ENCODE measurements around the gene NHLRC2. TPM values are rescaled to one million over a fixed set of nuclear protein-coding genes. Genes with fewer than 3 reads are reported as not detected.
"Not testable (repeated sequence)": the region's sequence is repeated elsewhere in the genome, so short reads cannot be mapped to it uniquely, and the experiment has no call there.

NHLRC2 gene, protein sequence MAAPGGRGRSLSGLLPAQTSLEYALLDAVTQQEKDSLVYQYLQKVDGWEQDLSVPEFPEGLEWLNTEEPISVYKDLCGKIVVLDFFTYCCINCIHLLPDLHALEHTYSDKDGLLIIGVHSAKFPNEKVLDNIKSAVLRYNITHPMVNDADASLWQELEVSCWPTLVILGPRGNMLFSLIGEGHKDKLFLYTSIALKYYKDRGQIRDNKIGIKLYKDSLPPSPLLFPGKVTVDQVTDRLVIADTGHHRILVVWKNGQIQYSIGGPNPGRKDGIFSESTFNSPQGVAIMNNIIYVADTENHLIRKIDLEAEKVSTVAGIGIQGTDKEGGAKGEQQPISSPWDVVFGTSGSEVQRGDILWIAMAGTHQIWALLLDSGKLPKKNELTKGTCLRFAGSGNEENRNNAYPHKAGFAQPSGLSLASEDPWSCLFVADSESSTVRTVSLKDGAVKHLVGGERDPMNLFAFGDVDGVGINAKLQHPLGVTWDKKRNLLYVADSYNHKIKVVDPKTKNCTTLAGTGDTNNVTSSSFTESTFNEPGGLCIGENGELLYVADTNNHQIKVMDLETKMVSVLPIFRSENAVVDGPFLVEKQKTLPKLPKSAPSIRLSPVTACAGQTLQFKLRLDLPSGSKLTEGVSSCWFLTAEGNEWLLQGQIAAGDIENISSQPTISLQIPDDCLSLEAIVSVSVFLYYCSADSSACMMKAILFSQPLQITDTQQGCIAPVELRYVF
- 10 to 100 TPM; 19.9 to 23.5 (median 20.8) TPM for total RNA-seq

DNA sequence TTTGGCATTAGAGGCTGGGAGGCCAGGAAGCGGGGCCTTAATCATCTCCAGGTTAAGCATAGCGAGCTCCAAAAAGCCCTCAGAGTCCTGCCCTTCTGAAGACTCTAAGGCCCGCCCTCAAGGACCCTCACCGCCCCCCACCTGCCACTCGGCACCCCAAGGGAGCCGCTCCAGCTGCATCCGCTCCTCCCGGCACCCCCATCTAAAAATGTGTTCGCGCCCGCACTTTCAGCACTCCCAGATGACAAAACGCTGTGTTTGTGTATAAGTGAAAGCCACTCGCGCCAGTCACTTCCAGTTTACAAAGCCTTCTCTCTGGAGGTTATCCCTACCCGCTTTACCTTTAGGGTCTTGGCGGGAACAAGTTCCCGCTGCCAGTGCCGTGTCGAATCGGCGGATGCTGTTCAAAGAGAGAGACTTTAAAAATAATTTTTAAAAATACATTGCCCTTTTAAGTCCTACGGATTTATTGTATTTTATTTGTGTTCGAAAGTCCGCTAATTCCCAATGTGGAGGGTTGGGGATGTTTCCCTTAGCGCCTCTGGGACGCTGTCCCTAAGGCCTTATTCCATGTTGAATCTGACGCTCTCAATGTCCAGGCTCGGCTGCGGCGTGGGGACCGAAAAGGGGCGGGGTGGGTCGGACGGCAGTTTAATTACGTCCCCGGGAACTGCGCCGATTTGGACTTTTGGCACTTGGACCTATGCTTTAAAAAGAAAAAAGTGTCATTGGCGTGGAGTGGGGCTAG lies at the start of gene NHLRC2, which contains the start of gene DCLRE1A:
TSS of gene NHLRC2 (plus strand) at position 649 of the 748 bp plus-strand sequence. CDS start 212 bp downstream, outside the sequence.
TSS of gene DCLRE1A (minus strand) at position 70 of the 748 bp plus-strand sequence. CDS start 900 bp downstream, outside the sequence.
- Mint-ChIP-seq H3K27me3 (ENCODE audit: low read depth) (no peaks in the 10 kb centered on the region), H3K36me3 (ENCODE audit: insufficient read depth) (peaks cover 10% of the 10 kb centered on the region), H3K9me3 (no peaks in the 10 kb centered on the region), H3K4me3 (peak within 1 kb of the TSS; percentile 98), H3K4me1 (ENCODE audit: low read depth) (peaks cover 45% of the 10 kb centered on the region)
- ATAC-seq: peak; percentile 65 to 75
- peak; percentile 51 for DNase-seq

DNA sequence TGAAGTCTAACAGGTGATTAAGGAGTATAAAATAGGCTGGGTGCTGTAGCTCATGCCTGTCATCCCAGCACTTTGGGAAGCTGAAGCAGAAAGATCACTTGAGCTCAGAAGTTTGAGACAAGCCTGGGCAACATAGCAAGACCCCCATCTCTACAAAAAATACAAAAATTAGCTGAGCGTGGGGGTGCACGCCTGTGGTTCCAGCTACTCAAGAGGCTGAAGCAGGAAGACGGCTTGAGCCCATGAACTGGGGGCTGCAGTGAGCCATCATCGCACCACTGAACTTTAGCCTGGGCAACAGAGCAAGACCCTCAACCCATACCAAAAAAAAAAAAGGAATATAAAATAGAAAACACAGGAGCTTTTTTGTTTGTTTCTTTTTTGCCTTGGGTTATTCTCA lies 48.0 kb upstream of the NHLRC2 start:
- peaks cover 22% of the 10 kb centered on the region for H3K27me3 Mint-ChIP-seq (ENCODE audit: low read depth)
- ATAC-seq (no peak), DNase-seq (no peak)
- no peaks in the 10 kb centered on the region for H3K4me1 Mint-ChIP-seq (ENCODE audit: low read depth)
- no peak overlapping the region for H3K4me3 Mint-ChIP-seq
- H3K36me3 Mint-ChIP-seq (ENCODE audit: insufficient read depth): no peaks in the 10 kb centered on the region
- no peaks in the 10 kb centered on the region for H3K9me3 Mint-ChIP-seq

DNA sequence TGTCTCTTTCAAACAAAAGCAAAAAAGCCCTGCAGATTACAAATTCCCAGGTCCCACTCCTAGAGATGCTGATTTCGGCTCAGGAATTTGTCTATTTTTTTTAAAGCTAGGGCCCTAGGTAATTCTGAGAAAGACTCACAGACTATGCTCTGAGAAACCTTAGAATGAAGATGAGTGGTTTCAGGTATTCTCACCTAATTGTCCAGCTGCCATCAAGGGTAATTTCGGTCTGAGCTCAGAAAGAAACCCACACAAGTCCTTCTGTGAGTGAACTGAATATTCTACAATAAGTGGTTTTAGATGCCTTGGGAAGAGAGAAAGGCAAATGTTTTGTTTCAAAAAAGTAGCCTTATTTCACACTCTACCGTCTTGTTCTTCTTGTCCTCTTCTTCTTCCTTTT lies 46.3 kb upstream of the NHLRC2 start:
- DNase-seq (no peak), ATAC-seq (no peak)
- Mint-ChIP-seq H3K27me3 (ENCODE audit: low read depth) (peaks cover 30% of the 10 kb centered on the region), H3K9me3 (no peaks in the 10 kb centered on the region), H3K4me1 (ENCODE audit: low read depth) (no peaks in the 10 kb centered on the region), H3K4me3 (no peak overlapping the region), H3K36me3 (ENCODE audit: insufficient read depth) (no peaks in the 10 kb centered on the region)

DNA sequence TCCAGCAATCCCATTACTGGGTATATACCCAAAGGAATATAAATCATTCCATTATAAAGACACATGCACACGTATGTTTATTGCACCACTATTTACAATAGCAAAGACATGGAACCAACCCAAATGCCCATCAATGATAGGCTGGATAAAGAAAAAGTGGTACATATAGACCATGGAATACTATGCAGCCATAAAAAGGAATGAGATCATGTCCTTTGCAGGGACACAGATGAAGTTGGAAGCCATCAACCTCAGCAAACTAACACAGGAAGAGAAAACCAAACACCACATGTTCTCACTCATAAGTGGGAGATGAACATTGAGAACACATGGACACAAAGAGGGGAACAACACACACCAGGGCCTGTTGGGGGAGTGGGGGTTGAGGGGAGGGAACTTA lies 39.8 kb upstream of the NHLRC2 start:
- H3K4me3 Mint-ChIP-seq; DNase-seq; ATAC-seq; H3K4me1 Mint-ChIP-seq (ENCODE audit: low read depth); H3K9me3 Mint-ChIP-seq; H3K36me3 Mint-ChIP-seq (ENCODE audit: insufficient read depth): not testable (repeated sequence)
- peaks cover 12% of the 10 kb centered on the region for H3K27me3 Mint-ChIP-seq (ENCODE audit: low read depth)

DNA sequence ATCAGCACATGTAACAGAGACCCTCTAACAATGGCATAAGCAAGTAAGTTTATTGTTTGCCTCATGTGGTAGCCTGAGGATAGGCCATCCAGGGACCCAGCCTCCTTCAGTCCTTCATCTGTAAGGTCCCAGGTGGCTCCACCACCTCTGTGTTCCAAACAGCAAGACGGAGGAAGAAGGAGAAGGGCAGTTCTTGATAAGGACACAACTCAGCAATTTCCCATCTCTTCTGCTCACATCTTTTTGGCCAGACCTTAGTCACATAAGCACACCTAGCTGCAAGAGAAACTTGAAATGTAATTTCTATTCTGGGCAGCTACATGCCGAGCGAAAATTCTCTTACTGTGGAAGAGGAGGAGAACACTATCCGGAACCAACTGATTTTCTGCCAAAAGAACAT lies 34.5 kb upstream of the NHLRC2 start:
- DNase-seq (no peak), ATAC-seq (no peak)
- Mint-ChIP-seq H3K9me3 (no peaks in the 10 kb centered on the region), H3K4me1 (ENCODE audit: low read depth) (no peaks in the 10 kb centered on the region), H3K4me3 (no peak overlapping the region), H3K27me3 (ENCODE audit: low read depth) (peaks cover 2% of the 10 kb centered on the region), H3K36me3 (ENCODE audit: insufficient read depth) (no peaks in the 10 kb centered on the region)

DNA sequence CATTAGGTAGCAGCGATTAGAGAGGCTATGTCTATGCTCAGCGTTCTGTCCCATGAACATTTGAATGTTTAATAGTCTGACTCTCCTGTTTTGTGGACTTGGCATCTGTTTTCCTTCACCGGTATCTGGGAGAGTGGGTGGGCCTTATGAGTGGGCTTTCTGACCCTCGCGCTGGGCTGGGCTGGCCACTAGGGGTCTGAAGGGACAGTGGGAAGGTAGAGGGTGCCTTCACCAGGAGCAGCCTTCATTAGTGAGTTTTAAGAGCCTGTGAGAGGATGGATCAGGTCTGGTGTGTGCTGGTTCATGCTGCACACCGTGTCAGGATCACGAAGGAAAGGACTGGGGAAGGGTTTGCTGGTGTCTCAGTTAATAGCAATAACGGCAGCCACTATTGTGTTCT lies 34.0 kb upstream of the NHLRC2 start:
- no peak for ATAC-seq
- H3K36me3 Mint-ChIP-seq (ENCODE audit: insufficient read depth): no peaks in the 10 kb centered on the region

DNA sequence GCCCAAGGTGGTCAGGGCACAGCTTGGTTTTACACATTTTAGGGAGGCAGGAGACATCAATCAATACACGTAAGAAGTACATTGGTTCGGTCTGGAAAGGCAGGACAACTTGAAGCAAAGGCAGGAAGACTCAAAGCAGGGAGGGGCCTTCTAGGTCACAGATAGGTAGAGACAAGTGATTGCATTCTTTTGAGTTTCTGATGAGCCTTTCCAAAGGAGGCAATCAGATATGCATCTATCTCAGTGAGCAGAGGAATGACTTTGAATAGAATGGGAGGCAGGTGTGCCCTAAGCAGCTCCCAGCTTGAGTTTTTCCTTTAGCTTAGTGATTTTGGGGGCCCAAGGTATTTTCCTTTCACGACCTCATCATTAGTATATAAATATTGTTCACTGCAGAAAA lies 33.2 kb upstream of the NHLRC2 start:
- not testable (repeated sequence) for H3K4me3 Mint-ChIP-seq; H3K36me3 Mint-ChIP-seq (ENCODE audit: insufficient read depth); DNase-seq; H3K4me1 Mint-ChIP-seq (ENCODE audit: low read depth); H3K9me3 Mint-ChIP-seq; H3K27me3 Mint-ChIP-seq (ENCODE audit: low read depth); ATAC-seq

More for the DNA sequence above, 34.0 kb upstream of the NHLRC2 start:
- no peak for DNase-seq
- H3K9me3 Mint-ChIP-seq: no peaks in the 10 kb centered on the region
- H3K27me3 Mint-ChIP-seq (ENCODE audit: low read depth): peaks cover 2% of the 10 kb centered on the region
- no peaks in the 10 kb centered on the region for H3K4me1 Mint-ChIP-seq (ENCODE audit: low read depth)
- H3K4me3 Mint-ChIP-seq: no peak overlapping the region

DNA sequence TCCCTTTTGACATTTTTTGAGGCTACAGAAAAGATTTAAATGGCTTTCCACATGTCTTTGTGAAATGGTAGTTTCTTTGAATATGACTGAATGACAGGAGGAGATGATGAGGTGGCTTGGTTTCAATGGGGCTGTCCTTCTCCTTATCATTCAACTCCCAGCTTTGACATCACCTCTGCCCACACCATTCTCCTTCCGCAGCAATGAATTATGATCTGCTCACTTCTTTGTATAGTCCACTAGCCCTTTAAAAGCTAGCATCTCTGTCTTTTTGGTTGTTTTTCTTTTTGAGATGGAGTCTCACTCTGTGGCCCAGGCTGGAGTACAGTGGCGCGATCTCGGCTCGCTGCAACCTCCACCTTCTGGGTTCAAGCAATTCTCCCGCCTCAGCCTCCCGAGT lies 32.3 kb upstream of the NHLRC2 start:
- H3K36me3 Mint-ChIP-seq (ENCODE audit: insufficient read depth): no peaks in the 10 kb centered on the region
- H3K9me3 Mint-ChIP-seq: no peaks in the 10 kb centered on the region
- no peak for ATAC-seq
- peaks cover 2% of the 10 kb centered on the region for H3K27me3 Mint-ChIP-seq (ENCODE audit: low read depth)
- H3K4me1 Mint-ChIP-seq (ENCODE audit: low read depth): no peaks in the 10 kb centered on the region
- no peak for DNase-seq
- no peak overlapping the region for H3K4me3 Mint-ChIP-seq

DNA sequence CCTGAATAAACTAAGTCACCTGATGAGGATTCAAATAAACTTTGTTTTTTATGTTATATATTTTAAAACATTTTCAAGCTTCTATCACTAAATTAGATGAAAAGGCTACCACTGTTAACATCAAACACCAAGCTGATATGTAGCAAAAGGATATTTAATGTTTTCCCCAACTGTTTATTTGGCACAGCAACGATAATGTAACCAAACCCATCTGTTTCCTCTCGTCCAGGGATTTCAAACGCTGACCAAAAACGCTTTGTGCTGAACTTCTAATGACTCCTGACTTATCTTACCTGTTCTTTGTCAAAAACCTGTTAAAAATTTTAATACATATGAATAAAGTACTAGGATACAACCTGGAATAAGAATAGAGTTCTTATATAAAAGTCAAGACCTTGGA lies 31.1 kb upstream of the NHLRC2 start:
- DNase-seq (no peak), ATAC-seq (no peak)
- H3K4me1 Mint-ChIP-seq (ENCODE audit: low read depth): no peaks in the 10 kb centered on the region
- peaks cover 2% of the 10 kb centered on the region for H3K27me3 Mint-ChIP-seq (ENCODE audit: low read depth)
- no peaks in the 10 kb centered on the region for H3K36me3 Mint-ChIP-seq (ENCODE audit: insufficient read depth)
- H3K9me3 Mint-ChIP-seq: no peaks in the 10 kb centered on the region
- no peak overlapping the region for H3K4me3 Mint-ChIP-seq

DNA sequence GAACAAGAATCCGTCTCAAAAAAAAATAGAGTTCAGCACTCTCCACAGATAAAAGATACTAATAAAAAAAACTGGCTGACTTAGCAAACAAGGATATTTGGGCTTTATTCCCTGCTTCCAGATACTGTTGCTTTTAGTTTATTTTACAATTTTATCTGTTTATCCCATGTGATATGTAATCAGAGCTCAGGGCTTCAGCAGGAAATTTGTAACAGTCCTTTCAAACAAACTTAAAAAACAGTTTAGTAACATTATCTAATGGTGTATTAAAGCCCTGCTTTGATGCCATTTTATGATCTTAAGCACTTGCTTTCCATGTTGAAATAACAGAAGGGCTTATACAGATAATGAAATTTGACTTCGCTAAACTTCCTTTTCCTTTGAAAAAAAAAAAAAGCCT lies 28.7 kb upstream of the NHLRC2 start:
- Mint-ChIP-seq H3K4me3 (no peak overlapping the region), H3K4me1 (ENCODE audit: low read depth) (no peaks in the 10 kb centered on the region), H3K27me3 (ENCODE audit: low read depth) (no peaks in the 10 kb centered on the region), H3K36me3 (ENCODE audit: insufficient read depth) (no peaks in the 10 kb centered on the region), H3K9me3 (no peaks in the 10 kb centered on the region)
- no peak for DNase-seq
- no peak for ATAC-seq

DNA sequence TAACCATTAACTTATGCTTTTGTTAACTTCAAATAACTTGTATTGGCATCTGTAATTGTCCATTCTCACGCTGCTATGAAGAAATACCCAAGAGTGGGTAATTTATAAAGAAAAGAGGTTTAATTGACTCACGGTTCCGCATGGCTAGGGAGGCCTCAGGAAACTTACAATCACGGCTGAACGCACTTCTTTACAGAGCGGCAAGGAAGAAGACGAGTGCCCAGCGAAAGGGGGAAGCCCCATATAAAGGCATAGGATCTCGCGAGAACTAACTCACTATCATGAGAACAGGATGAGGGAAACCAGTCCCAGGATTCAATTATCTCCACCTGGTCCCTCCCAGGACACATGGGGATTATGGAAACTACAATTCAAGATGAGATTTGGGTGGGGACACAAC lies 25.9 kb upstream of the NHLRC2 start:
- not testable (repeated sequence) for H3K9me3 Mint-ChIP-seq; H3K27me3 Mint-ChIP-seq (ENCODE audit: low read depth); DNase-seq; ATAC-seq; H3K4me3 Mint-ChIP-seq; H3K4me1 Mint-ChIP-seq (ENCODE audit: low read depth); H3K36me3 Mint-ChIP-seq (ENCODE audit: insufficient read depth)

DNA sequence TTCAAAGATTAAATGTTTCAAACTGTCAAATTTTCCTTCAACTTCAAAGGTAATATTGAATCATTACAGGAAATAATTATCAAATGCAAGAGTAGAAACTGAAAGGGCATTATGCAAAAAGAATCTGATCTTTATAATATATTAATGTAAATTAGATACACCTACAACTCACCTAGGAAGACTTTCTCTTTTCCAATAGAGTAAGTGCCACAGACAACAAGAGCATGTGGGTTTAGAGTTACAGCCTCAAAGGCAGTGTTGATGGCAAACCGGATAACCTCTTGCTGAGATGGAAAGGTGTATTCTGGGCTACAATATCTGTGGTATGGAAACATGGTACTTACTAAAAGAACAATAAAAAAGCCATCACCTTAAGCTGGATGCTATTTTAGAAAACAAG lies 12.3 kb upstream of the NHLRC2 start:
- peaks cover 26% of the 10 kb centered on the region for H3K36me3 Mint-ChIP-seq (ENCODE audit: insufficient read depth)
- H3K9me3 Mint-ChIP-seq: no peaks in the 10 kb centered on the region
- ATAC-seq: peak in 1 of 2 donors; percentile 46
- no peaks in the 10 kb centered on the region for H3K27me3 Mint-ChIP-seq (ENCODE audit: low read depth)
- H3K4me3 Mint-ChIP-seq: no peak overlapping the region
- no peak for DNase-seq
- H3K4me1 Mint-ChIP-seq (ENCODE audit: low read depth): peaks cover 7% of the 10 kb centered on the region

DNA sequence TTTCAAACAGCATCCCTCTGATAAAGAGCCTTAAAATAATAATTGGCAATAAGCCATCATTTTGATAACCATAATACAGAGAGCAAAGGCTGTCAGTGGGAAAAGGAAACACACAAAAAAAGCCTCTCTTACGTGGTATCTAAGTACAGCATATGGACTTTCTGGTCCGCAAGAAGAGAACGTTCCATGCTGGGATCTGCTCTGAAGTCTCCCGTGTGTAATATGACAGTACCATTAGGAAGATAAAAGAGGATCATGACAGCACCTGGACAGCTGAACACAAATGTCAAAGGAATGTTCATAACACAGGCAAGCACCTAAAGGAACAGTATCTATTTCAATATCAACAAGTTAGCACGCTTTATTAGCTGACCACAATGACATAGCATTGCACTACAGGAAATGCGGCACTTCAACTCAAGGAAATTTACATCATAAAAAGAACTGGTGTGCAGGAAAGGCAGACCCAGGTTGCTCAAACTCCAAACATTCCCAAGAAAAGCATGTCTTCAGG lies 10.4 kb upstream of the NHLRC2 start:
- Mint-ChIP-seq H3K27me3 (ENCODE audit: low read depth) (no peaks in the 10 kb centered on the region), H3K9me3 (no peaks in the 10 kb centered on the region), H3K4me1 (ENCODE audit: low read depth) (peaks cover 10% of the 10 kb centered on the region), H3K36me3 (ENCODE audit: insufficient read depth) (peaks cover 29% of the 10 kb centered on the region), H3K4me3 (no peak overlapping the region)
- ATAC-seq: no peak
- no peak for DNase-seq

DNA sequence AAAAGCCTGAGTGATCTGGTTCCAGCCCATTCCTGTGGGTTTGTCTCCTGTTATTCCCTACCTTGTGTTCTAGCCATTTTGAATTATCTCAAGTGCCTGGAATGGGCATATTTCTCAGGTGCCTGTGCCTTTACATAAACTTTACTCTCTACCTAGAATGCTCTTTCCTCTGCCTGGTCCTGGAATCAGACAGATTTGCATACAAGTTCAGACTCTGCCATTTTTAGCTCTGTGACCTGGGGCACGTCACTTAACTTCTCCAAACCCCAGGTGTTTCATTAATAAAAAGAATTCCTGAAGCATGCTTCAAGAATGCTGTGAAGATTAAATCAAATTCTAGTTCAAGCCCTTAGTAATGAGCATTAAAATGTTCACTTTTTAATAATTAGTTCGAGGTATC lies 8.4 kb upstream of the NHLRC2 start:
- no peaks in the 10 kb centered on the region for H3K27me3 Mint-ChIP-seq (ENCODE audit: low read depth)
- ATAC-seq (no peak), DNase-seq (no peak)
- H3K9me3 Mint-ChIP-seq: no peaks in the 10 kb centered on the region
- peaks cover 31% of the 10 kb centered on the region for H3K36me3 Mint-ChIP-seq (ENCODE audit: insufficient read depth)
- H3K4me1 Mint-ChIP-seq (ENCODE audit: low read depth): peaks cover 19% of the 10 kb centered on the region
- no peak overlapping the region for H3K4me3 Mint-ChIP-seq
